Panc1 (cell line): ENCODE data around the gene BRME1. TPM values are rescaled to one million over a fixed set of nuclear protein-coding genes. Genes with fewer than 3 reads are reported as not detected.

Source experiments
- ATAC-seq: fragments of 200-7000 bp; cut with Tn5 transposase; 2 replicates; pipeline ENCODE4 v1.9.1; 2020; ENCODE audit warnings: mild to moderate bottlenecking, moderate library complexity
- BruUV-seq: library from RNA; stranded (reverse); fragments of 400-500 nt; replicated peaks from 2 replicates; lab custom pipeline; 2021; lab: Mats Ljungman, UMichigan
- CTCF ChIA-PET: fragments of 300-600 bp; sonication (Branson Sonifier 250); formaldehyde crosslinking; loops from one replicate; lab custom pipeline; 2022; ENCODE audit warnings: antibody characterized with exemption; lab: Charles Lee
- POLR2A ChIA-PET: fragments of 300-600 bp; sonication (Branson Sonifier 250); formaldehyde crosslinking; loops from one replicate; lab custom pipeline; 2022; ENCODE audit warnings: antibody characterized with exemption; lab: Charles Lee
- DNase-seq: peaks from one replicate; pipeline ENCODE4 v3.0.0-alpha.2; 2010; ENCODE audit warnings: low read depth, low spot score
- H3K27ac ChIP-seq: 2 replicates; pipeline ENCODE4 v1.5.1; 2011; ENCODE audit warnings: mild to moderate bottlenecking, low read length, inconsistent platforms
- H3K27me3 ChIP-seq: fragments of 200-500 bp; sonication (Bioruptor generic); 2 replicates; pipeline ENCODE4 v1.6.0; 2014; ENCODE audit warnings: low read length, inconsistent platforms; ENCODE audit not compliant: control insufficient read depth, insufficient read depth
- H3K36me3 ChIP-seq: fragments of 200-500 bp; sonication (Bioruptor generic); 2 replicates; pipeline ENCODE4 v1.5.1; 2014; ENCODE audit warnings: inconsistent platforms, mild to moderate bottlenecking, low read length, moderate library complexity; ENCODE audit not compliant: control insufficient read depth, insufficient read depth
- H3K4me1 ChIP-seq: 2 replicates; pipeline ENCODE4 v1.5.1; 2011; ENCODE audit warnings: inconsistent platforms, mild to moderate bottlenecking, low read length, moderate library complexity; ENCODE audit not compliant: control insufficient read depth, insufficient read depth
- H3K4me3 ChIP-seq, 2 experiments: 2 replicates each; pipeline ENCODE4 v1.5.1; 2011 to 2012; ENCODE audit warnings: low read depth in 2 of 2, low read length in 2 of 2, mild to moderate bottlenecking in 2 of 2, inconsistent platforms in 1 of 2, moderate library complexity in 1 of 2
- H3K9me3 ChIP-seq: fragments of 200-500 bp; sonication (Bioruptor generic); 2 replicates; pipeline ENCODE4 v1.5.1; 2014; ENCODE audit warnings: low read depth, mild to moderate bottlenecking, inconsistent platforms, low read length, moderate library complexity; ENCODE audit not compliant: control insufficient read depth, insufficient read depth
- POLR2AphosphoS5 ChIP-seq: IDR thresholded peaks from 2 replicates; pipeline ENCODE4 v1.6.1; 2012; ENCODE audit warnings: mild to moderate bottlenecking, low read depth, low read length, moderate library complexity
- SIN3A ChIP-seq: IDR thresholded peaks from 2 replicates; pipeline ENCODE4 v1.6.1; 2012; ENCODE audit warnings: low read depth, mild to moderate bottlenecking, low read length, moderate library complexity, borderline replicate concordance; ENCODE audit not compliant: insufficient read depth
- TCF7L2 ChIP-seq: IDR thresholded peaks from 2 replicates; pipeline ENCODE4 v1.6.1; 2011; ENCODE audit warnings: mild to moderate bottlenecking, low read depth, low read length, inconsistent platforms
- in situ Hi-C: cut with HindIII; loops from 2 replicates; pipeline ENCODE4 v1.10.0; 2016; ENCODE audit warnings: low sequenced_read_pairs, low pct_unique_long_range_greater_than_20kb
- intact Hi-C: fragments of 100-400 bp; cut with micrococcal nuclease; formaldehyde crosslinking; loops from one replicate; pipeline ENCODE4 v1.10.0; 2022; ENCODE audit not compliant: unreplicated experiment
- total RNA-seq: library from RNA; stranded (reverse); gene quantifications from one replicate; pipeline ENCODE4 v1.2.1, GENCODE V29; 2021; ENCODE audit not compliant: unreplicated experiment
- TF ChIP-seq, protein P1 (sequence below): fragments of 450-650 bp; IDR thresholded peaks from 2 replicates; pipeline ENCODE4 v1.5.1; 2017; ENCODE audit warnings: mild to moderate bottlenecking
- TF ChIP-seq, protein P2 (sequence below), 2 experiments: IDR thresholded peaks; 2 replicates each; pipeline ENCODE4 v1.6.1; 2011 to 2012; ENCODE audit warnings: low read depth in 2 of 2, control low read depth in 1 of 2, low read length in 1 of 2, mild to moderate bottlenecking in 1 of 2, moderate library complexity in 1 of 2; ENCODE audit not compliant: insufficient read depth in 1 of 2

The BRME1 gene
- total RNA-seq, 1 experiment from 2014 or later: 6.5 TPM

DNA sequence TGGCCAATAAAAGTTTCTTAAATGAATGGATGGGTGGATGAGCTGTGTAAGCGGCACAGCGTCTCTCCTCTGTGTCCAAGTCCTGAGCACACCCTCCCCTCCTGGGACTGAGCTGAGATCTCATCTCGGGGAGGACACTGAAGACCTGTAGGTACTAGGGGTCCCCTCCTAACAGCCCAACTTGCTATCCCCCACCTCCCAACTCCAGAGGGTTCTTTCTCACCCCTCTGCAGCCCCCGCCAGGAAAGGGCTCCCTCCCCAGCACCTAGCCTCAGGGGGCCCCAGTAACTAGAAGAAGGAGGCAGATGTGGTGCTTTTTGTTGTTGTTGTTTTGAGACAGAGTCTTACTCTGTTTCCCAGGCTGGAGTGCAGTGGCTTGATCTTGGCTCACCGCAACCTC is 30.1 kb downstream of the BRME1 start:
- DNase-seq: no peak
- TF ChIP-seq POLR2AphosphoS5 (no peak), TCF7L2 (no peak), SIN3A (no peak)
- TF ChIP-seq, protein P1, sequence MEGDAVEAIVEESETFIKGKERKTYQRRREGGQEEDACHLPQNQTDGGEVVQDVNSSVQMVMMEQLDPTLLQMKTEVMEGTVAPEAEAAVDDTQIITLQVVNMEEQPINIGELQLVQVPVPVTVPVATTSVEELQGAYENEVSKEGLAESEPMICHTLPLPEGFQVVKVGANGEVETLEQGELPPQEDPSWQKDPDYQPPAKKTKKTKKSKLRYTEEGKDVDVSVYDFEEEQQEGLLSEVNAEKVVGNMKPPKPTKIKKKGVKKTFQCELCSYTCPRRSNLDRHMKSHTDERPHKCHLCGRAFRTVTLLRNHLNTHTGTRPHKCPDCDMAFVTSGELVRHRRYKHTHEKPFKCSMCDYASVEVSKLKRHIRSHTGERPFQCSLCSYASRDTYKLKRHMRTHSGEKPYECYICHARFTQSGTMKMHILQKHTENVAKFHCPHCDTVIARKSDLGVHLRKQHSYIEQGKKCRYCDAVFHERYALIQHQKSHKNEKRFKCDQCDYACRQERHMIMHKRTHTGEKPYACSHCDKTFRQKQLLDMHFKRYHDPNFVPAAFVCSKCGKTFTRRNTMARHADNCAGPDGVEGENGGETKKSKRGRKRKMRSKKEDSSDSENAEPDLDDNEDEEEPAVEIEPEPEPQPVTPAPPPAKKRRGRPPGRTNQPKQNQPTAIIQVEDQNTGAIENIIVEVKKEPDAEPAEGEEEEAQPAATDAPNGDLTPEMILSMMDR: no peak
- TF ChIP-seq, protein P2, sequence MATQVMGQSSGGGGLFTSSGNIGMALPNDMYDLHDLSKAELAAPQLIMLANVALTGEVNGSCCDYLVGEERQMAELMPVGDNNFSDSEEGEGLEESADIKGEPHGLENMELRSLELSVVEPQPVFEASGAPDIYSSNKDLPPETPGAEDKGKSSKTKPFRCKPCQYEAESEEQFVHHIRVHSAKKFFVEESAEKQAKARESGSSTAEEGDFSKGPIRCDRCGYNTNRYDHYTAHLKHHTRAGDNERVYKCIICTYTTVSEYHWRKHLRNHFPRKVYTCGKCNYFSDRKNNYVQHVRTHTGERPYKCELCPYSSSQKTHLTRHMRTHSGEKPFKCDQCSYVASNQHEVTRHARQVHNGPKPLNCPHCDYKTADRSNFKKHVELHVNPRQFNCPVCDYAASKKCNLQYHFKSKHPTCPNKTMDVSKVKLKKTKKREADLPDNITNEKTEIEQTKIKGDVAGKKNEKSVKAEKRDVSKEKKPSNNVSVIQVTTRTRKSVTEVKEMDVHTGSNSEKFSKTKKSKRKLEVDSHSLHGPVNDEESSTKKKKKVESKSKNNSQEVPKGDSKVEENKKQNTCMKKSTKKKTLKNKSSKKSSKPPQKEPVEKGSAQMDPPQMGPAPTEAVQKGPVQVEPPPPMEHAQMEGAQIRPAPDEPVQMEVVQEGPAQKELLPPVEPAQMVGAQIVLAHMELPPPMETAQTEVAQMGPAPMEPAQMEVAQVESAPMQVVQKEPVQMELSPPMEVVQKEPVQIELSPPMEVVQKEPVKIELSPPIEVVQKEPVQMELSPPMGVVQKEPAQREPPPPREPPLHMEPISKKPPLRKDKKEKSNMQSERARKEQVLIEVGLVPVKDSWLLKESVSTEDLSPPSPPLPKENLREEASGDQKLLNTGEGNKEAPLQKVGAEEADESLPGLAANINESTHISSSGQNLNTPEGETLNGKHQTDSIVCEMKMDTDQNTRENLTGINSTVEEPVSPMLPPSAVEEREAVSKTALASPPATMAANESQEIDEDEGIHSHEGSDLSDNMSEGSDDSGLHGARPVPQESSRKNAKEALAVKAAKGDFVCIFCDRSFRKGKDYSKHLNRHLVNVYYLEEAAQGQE (IDR thresholded peaks at IDR 0.05; ENCODE audit: insufficient read depth in 1 of 2, low read depth in 2 of 2, low read length in 1 of 2): no peak
- no peaks in the 10 kb centered on the region for H3K27me3 ChIP-seq
- in situ Hi-C loops: no loop called here
- no peak overlapping the region for H3K4me3 ChIP-seq
- ChIA-PET POLR2A (no interaction called here), CTCF (interaction anchor here (0.6 kb wide), 1 partner anchor 96 kb away, joined by 3 read pairs; no protein-coding TSS in a partner anchor)
- peaks cover 22% of the 10 kb centered on the region for H3K4me1 ChIP-seq
- BruUV-seq: no TSS peak
- no peaks in the 10 kb centered on the region for H3K9me3 ChIP-seq
- ATAC-seq: no peak
- intact Hi-C loops: no loop called here
- H3K36me3 ChIP-seq: no peaks in the 10 kb centered on the region
- H3K27ac ChIP-seq: no peak overlapping the region

DNA sequence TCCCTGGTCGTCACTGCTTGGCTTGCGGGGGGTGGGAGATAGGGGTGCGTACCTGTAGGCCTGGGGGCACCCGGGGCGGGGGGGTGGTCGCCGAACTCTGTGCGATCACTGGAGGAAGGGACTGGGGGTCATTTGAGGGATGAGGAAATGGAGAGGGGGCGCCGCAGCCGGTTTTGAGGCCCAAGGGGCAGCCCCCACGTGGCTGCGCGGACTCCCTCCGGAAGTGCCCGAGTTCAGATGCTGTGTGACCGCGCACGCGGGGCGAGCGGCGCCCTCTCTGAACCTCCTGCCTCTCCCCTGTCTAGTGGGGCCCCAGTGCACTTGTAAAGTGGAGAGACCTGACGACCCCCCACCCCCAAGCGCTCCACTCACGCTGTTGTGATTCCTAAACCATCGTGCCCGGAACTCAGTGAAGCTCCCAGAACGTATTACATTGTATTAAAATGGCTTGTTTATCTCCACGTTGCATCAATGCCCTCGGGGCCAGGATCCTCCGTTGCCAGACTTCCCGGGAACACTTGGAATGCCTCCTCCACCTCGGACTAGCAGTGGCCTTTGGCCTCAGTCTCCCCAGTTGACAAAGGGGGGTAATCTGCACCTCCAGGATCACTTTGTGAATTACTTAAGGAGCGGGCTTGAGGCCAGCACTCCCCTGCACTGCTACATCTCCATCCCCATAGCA is 31.9 kb downstream of the BRME1 start:
- no peak for DNase-seq
- Histone ChIP-seq H3K4me3 (no peak overlapping the region), H3K27ac (no peak overlapping the region), H3K4me1 (peaks cover 17% of the 10 kb centered on the region), H3K27me3 (no peaks in the 10 kb centered on the region), H3K9me3 (no peaks in the 10 kb centered on the region), H3K36me3 (no peaks in the 10 kb centered on the region)
- TF ChIP-seq SIN3A (no peak), POLR2AphosphoS5 (no peak), TCF7L2 (no peak)
- TF ChIP-seq, protein P2 (IDR thresholded peaks at IDR 0.05; ENCODE audit: insufficient read depth in 1 of 2, low read depth in 2 of 2, low read length in 1 of 2): no peak
- TF ChIP-seq, protein P1: no peak
- POLR2A ChIA-PET: no interaction called here
- in situ Hi-C loops: no loop called here
- CTCF ChIA-PET: no interaction called here
- intact Hi-C loops: no loop called here
- BruUV-seq: no TSS peak
- ATAC-seq: no peak
